Activated CD4-positive, alpha-beta memory T cell treated with anti-CD3 and anti-CD28 coated beads for 36 hours (primary cell): Measurements from ENCODE around the gene HNRNPH1. TPM values are rescaled to one million over a fixed set of nuclear protein-coding genes. Genes with fewer than 3 reads are reported as not detected.
"Not testable (repeated sequence)": the region's sequence is repeated elsewhere in the genome, so short reads cannot be mapped to it uniquely, and the experiment has no call there.

ENCODE experiments used
- CTCF ChIA-PET: fragments of 350-600 bp; sonication (Branson Sonifier 250); formaldehyde crosslinking; loops from one replicate; lab custom pipeline; 2021; ENCODE audit warnings: antibody characterized with exemption, inconsistent platforms; lab: Charles Lee
- POLR2A ChIA-PET: fragments of 350-600 bp; sonication (Branson Sonifier 250); formaldehyde crosslinking; loops from one replicate; lab custom pipeline; 2021; ENCODE audit warnings: antibody characterized with exemption; lab: Charles Lee
- DNase-seq: peaks from one replicate; pipeline ENCODE4 v3.0.0-alpha.2; 2020
- H3K27ac Mint-ChIP-seq: one replicate; pipeline ENCODE4 v1.8.0; 2021; ENCODE audit warnings: mixed read lengths
- H3K27me3 Mint-ChIP-seq: one replicate; pipeline ENCODE4 v1.8.0; 2021; ENCODE audit warnings: mixed read lengths
- H3K36me3 Mint-ChIP-seq: one replicate; pipeline ENCODE4 v1.8.0; 2021; ENCODE audit warnings: mixed read lengths
- H3K4me1 Mint-ChIP-seq: one replicate; pipeline ENCODE4 v1.8.0; 2021; ENCODE audit warnings: low read depth, mixed read lengths
- H3K4me3 Mint-ChIP-seq: one replicate; pipeline ENCODE4 v1.8.0; 2021; ENCODE audit warnings: mild to moderate bottlenecking, mixed read lengths
- H3K9me3 Mint-ChIP-seq: one replicate; pipeline ENCODE4 v1.8.0; 2021; ENCODE audit warnings: mixed read lengths
- intact Hi-C: fragments of 100-400 bp; cut with micrococcal nuclease; formaldehyde crosslinking; loops from one replicate; pipeline ENCODE4 v1.15.1; 2023
- total RNA-seq, 2 experiments: library from RNA; stranded (reverse); gene quantifications; one replicate each; pipeline ENCODE4 v1.2.3, GENCODE V29; 2021

Gene HNRNPH1
- total RNA-seq, 2 experiments from 2014 or later = 604 to 611 TPM

GRCh38 chr5:179642626-179643025 is 19.2 kb upstream of the HNRNPH1 start:
- H3K4me3 Mint-ChIP-seq, intact Hi-C loops, DNase-seq, CTCF ChIA-PET, H3K27me3 Mint-ChIP-seq, H3K27ac Mint-ChIP-seq, H3K4me1 Mint-ChIP-seq, POLR2A ChIA-PET, H3K36me3 Mint-ChIP-seq, H3K9me3 Mint-ChIP-seq: not testable (repeated sequence)

- H3K4me3 Mint-ChIP-seq, H3K4me1 Mint-ChIP-seq, H3K27me3 Mint-ChIP-seq, DNase-seq, H3K36me3 Mint-ChIP-seq, CTCF ChIA-PET, H3K27ac Mint-ChIP-seq, POLR2A ChIA-PET, intact Hi-C loops, H3K9me3 Mint-ChIP-seq: not testable (repeated sequence)
Observed at GRCh38 chr5:179641745-179642144, 18.3 kb upstream of the HNRNPH1 start.

DNA sequence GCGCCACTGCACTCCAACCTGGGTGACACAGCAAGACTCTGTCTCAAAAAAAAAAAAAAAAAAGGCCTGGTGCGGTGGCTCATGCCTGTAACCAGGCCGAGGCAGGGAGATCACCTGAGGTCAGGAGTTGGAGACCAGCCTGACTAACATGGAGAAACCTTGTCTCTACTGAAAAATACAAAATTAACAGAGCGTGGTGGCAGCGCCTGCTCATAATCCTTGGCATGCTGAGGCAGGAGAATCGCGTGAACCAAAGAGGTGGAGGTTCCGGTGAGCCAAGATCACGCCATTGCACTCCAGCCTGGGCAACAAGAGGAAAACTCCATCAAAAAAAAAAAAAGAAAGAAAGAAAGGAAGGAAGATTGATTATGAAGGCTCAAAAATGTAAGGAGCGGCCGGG is 15.8 kb upstream of the HNRNPH1 start:
- CTCF ChIA-PET = interaction anchor here (0.6 to 1.1 kb wide), 2 partner anchors 29 to 169 kb away, joined by 3 read pairs; no protein-coding TSS in a partner anchor
- DNase-seq, POLR2A ChIA-PET, H3K27me3 Mint-ChIP-seq, H3K9me3 Mint-ChIP-seq, H3K4me1 Mint-ChIP-seq, H3K36me3 Mint-ChIP-seq, H3K27ac Mint-ChIP-seq, H3K4me3 Mint-ChIP-seq, intact Hi-C loops: not testable (repeated sequence)

- H3K36me3 Mint-ChIP-seq, DNase-seq, H3K27ac Mint-ChIP-seq, CTCF ChIA-PET, POLR2A ChIA-PET, H3K9me3 Mint-ChIP-seq, H3K27me3 Mint-ChIP-seq, H3K4me3 Mint-ChIP-seq, intact Hi-C loops, H3K4me1 Mint-ChIP-seq: not testable (repeated sequence)
Observed at GRCh38 chr5:179634370-179635172, 11.1 kb upstream of the HNRNPH1 start.

GRCh38 chr5:179633501-179634369 is 10.3 kb upstream of the HNRNPH1 start:
- DNase-seq, H3K27me3 Mint-ChIP-seq, H3K4me1 Mint-ChIP-seq, H3K9me3 Mint-ChIP-seq, H3K36me3 Mint-ChIP-seq, H3K27ac Mint-ChIP-seq, POLR2A ChIA-PET, intact Hi-C loops: not testable (repeated sequence)
- CTCF ChIA-PET = interaction anchor here (0.6 to 1.0 kb wide), 2 partner anchors 11 to 34 kb away, joined by 3 read pairs; partner anchors contain the start of gene HNRNPH1
- H3K4me3 Mint-ChIP-seq = peak overlapping the region; percentile 57

- CTCF ChIA-PET = interaction anchor here (0.6 to 2.0 kb wide), 2 partner anchors 138 to 1471 kb away, joined by 3 to 7 read pairs; partner anchors contain the start of gene NHP2
- Mint-ChIP-seq H3K27me3 (no peaks in the 10 kb centered on the region), H3K9me3 (no peaks in the 10 kb centered on the region), H3K4me3 (peak overlapping the region; percentile 98), H3K4me1 (peaks cover 28% of the 10 kb centered on the region), H3K36me3 (peaks cover 39% of the 10 kb centered on the region), H3K27ac (peak overlapping the region; percentile 99)
- intact Hi-C loops = loop anchor here (5.0 to 10.0 kb wide), 4 partner anchors 177 to 667 kb away; partner anchors contain the start of gene MAPK9
- POLR2A ChIA-PET = interaction anchor here (2.2 to 7.6 kb wide), 4 partner anchors 13 to 107 kb away, joined by 18 to 105 read pairs (median 36); partner anchors contain the start of gene MAML1
- no peak for DNase-seq
Observed at GRCh38 chr5:179624841-179625271, 1.4 kb upstream of the HNRNPH1 start.

GRCh38 chr5:179623906-179624741 is 653 bp upstream of the HNRNPH1 start:
- ChIA-PET CTCF (interaction anchor here (0.5 to 2.0 kb wide), 9 partner anchors 10 to 1470 kb away, joined by 3 to 13 read pairs (median 5); partner anchors contain the start of genes MAML1 and NHP2), POLR2A (interaction anchor here (0.7 to 7.6 kb wide), 16 partner anchors 8 to 196 kb away, joined by 3 to 105 read pairs (median 6); partner anchors contain the start of genes MAML1, RUFY1 and SQSTM1)
- H3K27ac Mint-ChIP-seq = peak overlapping the region; percentile 99
- DNase-seq = peak; percentile 77
- peak overlapping the region; percentile 98 for H3K4me3 Mint-ChIP-seq
- peaks cover 32% of the 10 kb centered on the region for H3K4me1 Mint-ChIP-seq
- peaks cover 44% of the 10 kb centered on the region for H3K36me3 Mint-ChIP-seq
- intact Hi-C loops = loop anchor here (1.0 to 10.0 kb wide), 10 partner anchors 54 to 997 kb away; partner anchors contain the start of genes CANX, CLK4, MAML1 and MAPK9
- H3K9me3 Mint-ChIP-seq = no peaks in the 10 kb centered on the region
- H3K27me3 Mint-ChIP-seq = no peaks in the 10 kb centered on the region

GRCh38 chr5:179621551-179622214 is 1.8 kb downstream of the HNRNPH1 start:
- H3K36me3 Mint-ChIP-seq = peaks cover 63% of the 10 kb centered on the region
- no peak for DNase-seq
- peak overlapping the region; percentile 98 for H3K4me3 Mint-ChIP-seq
- intact Hi-C loops = loop anchor here (2.0 to 10.0 kb wide), 6 partner anchors 71 to 995 kb away; partner anchors contain the start of genes CLK4, MAPK9 and RUFY1
- ChIA-PET POLR2A (interaction anchor here (0.7 to 7.6 kb wide), 4 partner anchors 9 to 71 kb away, joined by 4 to 105 read pairs (median 34); partner anchors contain the start of gene RUFY1), CTCF (no interaction called here)
- no peaks in the 10 kb centered on the region for H3K9me3 Mint-ChIP-seq
- peaks cover 50% of the 10 kb centered on the region for H3K4me1 Mint-ChIP-seq
- H3K27ac Mint-ChIP-seq = peak overlapping the region; percentile 99
- H3K27me3 Mint-ChIP-seq = no peaks in the 10 kb centered on the region

- intact Hi-C loops = loop anchor here (5.0 to 10.0 kb wide), 4 partner anchors 181 to 671 kb away; partner anchors contain the start of gene MAPK9
- no peaks in the 10 kb centered on the region for H3K9me3 Mint-ChIP-seq
- H3K4me3 Mint-ChIP-seq = peak overlapping the region; percentile 98
- no peak for DNase-seq
- H3K27ac Mint-ChIP-seq = peak overlapping the region; percentile 99
- ChIA-PET POLR2A (interaction anchor here (0.6 to 7.6 kb wide), 4 partner anchors 9 to 1622 kb away, joined by 3 to 105 read pairs (median 4); partner anchors contain the start of gene RUFY1), CTCF (no interaction called here)
- peaks cover 56% of the 10 kb centered on the region for H3K4me1 Mint-ChIP-seq
- H3K36me3 Mint-ChIP-seq = peaks cover 70% of the 10 kb centered on the region
- no peaks in the 10 kb centered on the region for H3K27me3 Mint-ChIP-seq
Observed at GRCh38 chr5:179620703-179621350, 2.6 kb downstream of the HNRNPH1 start.

DNA sequence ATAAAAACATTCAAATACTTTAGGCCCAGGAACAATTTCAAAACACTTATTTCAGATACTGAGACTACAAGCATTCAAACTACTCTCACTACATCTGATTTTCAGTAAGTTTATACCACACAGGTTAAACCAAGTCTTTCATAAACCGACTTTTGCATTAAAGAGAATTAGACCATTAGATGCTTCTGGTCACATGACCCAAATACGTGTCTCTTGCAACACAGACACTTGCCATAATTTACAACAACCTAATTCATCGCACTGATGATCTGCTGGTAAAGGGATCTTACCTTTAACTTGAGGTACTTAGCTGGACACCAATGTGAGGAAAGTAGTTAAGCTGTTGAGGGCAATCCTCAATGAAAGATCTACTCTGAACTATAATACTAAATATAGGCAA is 3.2 kb downstream of the HNRNPH1 start:
- Mint-ChIP-seq H3K27me3 (no peaks in the 10 kb centered on the region), H3K27ac (peak overlapping the region; percentile 99), H3K9me3 (no peaks in the 10 kb centered on the region), H3K36me3 (peaks cover 73% of the 10 kb centered on the region), H3K4me3 (peak overlapping the region; percentile 98), H3K4me1 (peaks cover 60% of the 10 kb centered on the region)
- ChIA-PET CTCF (no interaction called here), POLR2A (interaction anchor here (0.6 to 7.6 kb wide), 3 partner anchors 8 to 1622 kb away, joined by 3 to 105 read pairs (median 3); partner anchors contain the start of gene RUFY1)
- no peak for DNase-seq
- intact Hi-C loops = loop anchor here (5.0 to 10.0 kb wide), 4 partner anchors 182 to 672 kb away; partner anchors contain the start of gene MAPK9
